Calu3 (cell line): ENCODE data around the gene FOXP1. TPM values are rescaled to one million over a fixed set of nuclear protein-coding genes. Genes with fewer than 3 reads are reported as not detected.

ENCODE experiments used
- BruUV-seq: library from RNA; stranded (reverse); fragments of 400-500 nt; replicated peaks from 2 replicates; lab custom pipeline; 2021; lab: Mats Ljungman, UMichigan
- CTCF ChIA-PET: fragments of 300-600 bp; sonication (Branson Sonifier 250); formaldehyde crosslinking; loops from one replicate; lab custom pipeline; 2022; ENCODE audit warnings: antibody characterized with exemption; lab: Charles Lee
- DNase-seq: peaks from one replicate; pipeline ENCODE4 v3.0.0; 2022
- H3K27ac Mint-ChIP-seq: one replicate; pipeline ENCODE4 v1.8.0; 2022; ENCODE audit warnings: mixed read lengths; ENCODE audit not compliant: unreplicated experiment
- H3K27me3 Mint-ChIP-seq: one replicate; pipeline ENCODE4 v1.8.0; 2022; ENCODE audit warnings: mixed read lengths; ENCODE audit not compliant: unreplicated experiment
- H3K36me3 Mint-ChIP-seq: one replicate; pipeline ENCODE4 v1.8.0; 2022; ENCODE audit warnings: mild to moderate bottlenecking, moderate library complexity, mixed read lengths; ENCODE audit not compliant: insufficient read depth, unreplicated experiment
- H3K4me1 Mint-ChIP-seq: one replicate; pipeline ENCODE4 v1.8.0; 2022; ENCODE audit warnings: mild to moderate bottlenecking, low read depth, mixed read lengths; ENCODE audit not compliant: unreplicated experiment
- H3K4me3 Mint-ChIP-seq: one replicate; pipeline ENCODE4 v1.8.0; 2022; ENCODE audit warnings: mild to moderate bottlenecking, low read depth, moderate library complexity, mixed read lengths; ENCODE audit not compliant: unreplicated experiment
- H3K9me3 Mint-ChIP-seq: one replicate; pipeline ENCODE4 v1.8.0; 2022; ENCODE audit warnings: low read depth, mixed read lengths; ENCODE audit not compliant: unreplicated experiment
- intact Hi-C: fragments of 100-400 bp; cut with micrococcal nuclease; formaldehyde crosslinking; loops from one replicate; pipeline ENCODE4 v1.10.0; 2022; ENCODE audit not compliant: unreplicated experiment
- total RNA-seq: library from RNA; stranded (reverse); gene quantifications from 2 replicates; pipeline ENCODE4 v1.2.3, GENCODE V29; 2022
- TF ChIP-seq, protein P1 (sequence below): fragments of 200-600 bp; IDR thresholded peaks from one replicate; pipeline ENCODE4 v1.8.0; 2022; ENCODE audit warnings: antibody characterized with exemption; ENCODE audit not compliant: unreplicated experiment

FOXP1 gene
- total RNA-seq, 1 experiment from 2014 or later = 82.8 TPM

DNA sequence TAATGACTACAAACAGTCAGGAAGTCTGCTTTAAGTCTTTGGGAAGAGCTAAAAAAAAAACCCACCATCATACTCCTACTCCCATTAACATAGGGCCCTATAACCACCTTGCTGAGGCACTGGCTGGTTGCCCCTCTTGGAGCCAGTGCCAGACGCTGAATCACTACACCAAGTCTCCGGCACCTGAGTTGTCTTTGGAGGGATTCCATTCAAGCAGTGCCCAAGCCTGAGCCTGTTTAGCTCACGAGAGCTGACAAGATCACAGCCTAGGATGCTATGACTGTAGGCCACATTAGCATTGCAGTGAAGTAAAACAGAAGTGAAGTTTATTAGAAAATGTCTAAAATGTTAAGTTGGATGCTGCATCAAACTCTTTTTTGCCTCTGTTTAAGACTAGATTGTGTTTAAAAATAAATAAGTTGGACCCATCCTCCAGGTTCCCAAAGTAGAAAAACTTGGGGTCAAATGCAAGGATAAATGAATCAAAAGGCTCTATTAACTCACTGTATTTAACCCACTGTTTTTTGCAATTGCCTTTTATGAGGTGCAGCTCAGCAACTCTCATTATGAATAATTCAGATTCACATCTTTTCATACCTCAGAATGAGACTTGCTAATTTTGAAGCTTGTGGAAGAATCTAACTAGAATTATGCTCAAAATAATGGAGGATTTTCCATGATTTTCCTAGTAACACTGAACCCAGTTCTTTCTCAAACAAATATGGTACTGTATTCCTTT, 461.9 kb downstream of the FOXP1 start:
- Mint-ChIP-seq H3K4me3 (no peak overlapping the region), H3K27me3 (no peaks in the 10 kb centered on the region), H3K36me3 (no peaks in the 10 kb centered on the region), H3K9me3 (no peaks in the 10 kb centered on the region), H3K27ac (no peak overlapping the region), H3K4me1 (peaks cover 41% of the 10 kb centered on the region)
- CTCF ChIA-PET = interaction anchor here (0.6 kb wide), 2 partner anchors 20 to 199 kb away, joined by 4 to 5 read pairs; no protein-coding TSS in a partner anchor
- intact Hi-C loops = no loop called here
- no peak for DNase-seq
- no TSS peak for BruUV-seq
- TF ChIP-seq, protein P1, sequence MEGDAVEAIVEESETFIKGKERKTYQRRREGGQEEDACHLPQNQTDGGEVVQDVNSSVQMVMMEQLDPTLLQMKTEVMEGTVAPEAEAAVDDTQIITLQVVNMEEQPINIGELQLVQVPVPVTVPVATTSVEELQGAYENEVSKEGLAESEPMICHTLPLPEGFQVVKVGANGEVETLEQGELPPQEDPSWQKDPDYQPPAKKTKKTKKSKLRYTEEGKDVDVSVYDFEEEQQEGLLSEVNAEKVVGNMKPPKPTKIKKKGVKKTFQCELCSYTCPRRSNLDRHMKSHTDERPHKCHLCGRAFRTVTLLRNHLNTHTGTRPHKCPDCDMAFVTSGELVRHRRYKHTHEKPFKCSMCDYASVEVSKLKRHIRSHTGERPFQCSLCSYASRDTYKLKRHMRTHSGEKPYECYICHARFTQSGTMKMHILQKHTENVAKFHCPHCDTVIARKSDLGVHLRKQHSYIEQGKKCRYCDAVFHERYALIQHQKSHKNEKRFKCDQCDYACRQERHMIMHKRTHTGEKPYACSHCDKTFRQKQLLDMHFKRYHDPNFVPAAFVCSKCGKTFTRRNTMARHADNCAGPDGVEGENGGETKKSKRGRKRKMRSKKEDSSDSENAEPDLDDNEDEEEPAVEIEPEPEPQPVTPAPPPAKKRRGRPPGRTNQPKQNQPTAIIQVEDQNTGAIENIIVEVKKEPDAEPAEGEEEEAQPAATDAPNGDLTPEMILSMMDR = no peak

DNA sequence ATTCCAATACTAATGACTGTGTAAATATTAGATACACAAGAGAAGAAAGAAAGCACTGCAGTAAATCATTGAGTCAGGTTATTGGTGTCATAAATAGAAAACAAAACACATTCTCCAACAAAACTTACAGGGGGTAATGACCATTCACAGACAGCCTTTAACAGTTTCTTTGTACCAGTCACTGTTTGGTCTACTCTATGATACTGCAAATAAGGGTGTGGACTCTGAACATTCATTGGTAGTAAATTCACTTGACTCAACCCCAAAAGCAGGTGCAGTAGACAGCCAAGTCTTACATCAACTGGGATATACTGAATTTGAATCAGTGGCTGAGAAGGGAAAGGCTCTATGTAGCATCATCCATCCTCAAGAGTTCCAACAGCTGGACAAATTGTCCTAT, 463.5 kb downstream of the FOXP1 start:
- peaks cover 41% of the 10 kb centered on the region for H3K4me1 Mint-ChIP-seq
- TF ChIP-seq, protein P1 = no peak
- no TSS peak for BruUV-seq
- CTCF ChIA-PET = no interaction called here
- intact Hi-C loops = no loop called here
- DNase-seq = no peak
- no peak overlapping the region for H3K4me3 Mint-ChIP-seq
- peak overlapping the region; percentile 20 for H3K27ac Mint-ChIP-seq
- no peaks in the 10 kb centered on the region for H3K9me3 Mint-ChIP-seq
- no peaks in the 10 kb centered on the region for H3K27me3 Mint-ChIP-seq
- H3K36me3 Mint-ChIP-seq = no peaks in the 10 kb centered on the region

DNA sequence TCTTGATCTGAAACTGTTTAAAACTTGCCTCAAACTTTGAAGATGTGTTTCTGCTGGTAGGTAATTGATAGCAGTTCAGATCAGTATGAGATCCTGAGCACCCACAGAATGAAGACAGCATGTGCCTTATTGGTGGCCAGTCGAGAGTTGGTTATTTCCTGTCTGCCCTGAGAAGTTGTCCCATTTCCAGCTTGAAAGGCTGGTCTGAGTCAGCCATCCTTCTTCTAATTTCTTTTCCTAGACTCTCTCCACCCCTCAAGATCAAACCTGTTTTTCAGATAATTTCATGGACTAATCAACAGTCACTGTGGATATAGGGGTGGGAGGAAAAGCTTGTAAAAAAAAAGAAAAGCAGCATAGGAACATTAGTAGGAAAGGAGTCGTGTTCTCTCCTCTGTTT, 464.4 kb downstream of the FOXP1 start:
- Mint-ChIP-seq H3K36me3 (no peaks in the 10 kb centered on the region), H3K4me1 (peaks cover 41% of the 10 kb centered on the region), H3K4me3 (no peak overlapping the region), H3K9me3 (no peaks in the 10 kb centered on the region), H3K27ac (peak overlapping the region; percentile 20), H3K27me3 (no peaks in the 10 kb centered on the region)
- DNase-seq = no peak
- BruUV-seq = no TSS peak
- intact Hi-C loops = no loop called here
- CTCF ChIA-PET = no interaction called here
- TF ChIP-seq, protein P1 = no peak

DNA sequence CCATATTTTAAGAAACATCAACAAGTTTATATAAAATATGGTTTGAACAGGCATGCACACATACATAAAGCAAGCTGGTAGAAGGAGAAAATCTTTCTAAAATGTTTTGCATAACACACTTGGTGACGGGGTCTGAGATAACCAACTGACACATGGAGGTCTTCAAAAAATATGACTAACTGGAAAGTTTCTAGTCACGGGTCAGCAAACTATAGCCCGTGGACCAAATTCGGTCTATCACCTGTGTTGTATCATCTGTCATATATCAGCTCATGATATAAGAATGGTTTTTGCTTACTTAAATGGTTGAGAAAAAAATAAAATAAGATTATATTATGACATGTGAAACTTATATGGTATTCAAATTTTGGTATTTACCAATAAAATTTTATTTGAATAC, 465.1 kb downstream of the FOXP1 start:
- no peak for DNase-seq
- no peak overlapping the region for H3K4me3 Mint-ChIP-seq
- H3K27me3 Mint-ChIP-seq = no peaks in the 10 kb centered on the region
- no peaks in the 10 kb centered on the region for H3K9me3 Mint-ChIP-seq
- no peaks in the 10 kb centered on the region for H3K36me3 Mint-ChIP-seq
- peaks cover 41% of the 10 kb centered on the region for H3K4me1 Mint-ChIP-seq
- BruUV-seq = no TSS peak
- TF ChIP-seq, protein P1 = no peak
- H3K27ac Mint-ChIP-seq = no peak overlapping the region
- intact Hi-C loops = no loop called here
- CTCF ChIA-PET = no interaction called here
